Measurements from ENCODE around the gene WWC1. TPM values are rescaled to one million over a fixed set of nuclear protein-coding genes. Genes with fewer than 3 reads are reported as not detected.

WWC1 gene
- total RNA-seq, 1 donor from 2014 or later = 48.6 TPM

- TF ChIP-seq CTCF (IDR thresholded peaks at IDR 0.05; ENCODE audit: insufficient read depth, low read depth, low read length) (no peak), EZH2 (IDR thresholded peaks at IDR 0.05; ENCODE audit: insufficient read depth, low read length) (no peak)
- no peak overlapping the region for H3K27ac ChIP-seq (ENCODE audit: low read depth, low read length)
- H3K36me3 ChIP-seq (ENCODE audit: insufficient read depth, low read length) = no peaks in the 10 kb centered on the region
- peaks cover 1% of the 10 kb centered on the region for H3K79me2 ChIP-seq (ENCODE audit: insufficient read depth, low read length)
- H3K4me3 ChIP-seq (ENCODE audit: insufficient read depth, low read depth, low read length) = no peak overlapping the region
- H3K9me3 Mint-ChIP-seq (ENCODE audit: unreplicated experiment) = no peaks in the 10 kb centered on the region
- FAIRE-seq (no peak), DNase-seq (ENCODE audit: low read depth) (no peak)
- no peak overlapping the region for H3K27ac Mint-ChIP-seq (ENCODE audit: unreplicated experiment)
- H3K36me3 Mint-ChIP-seq (ENCODE audit: low read depth, unreplicated experiment) = no peaks in the 10 kb centered on the region
- H4K20me1 ChIP-seq (ENCODE audit: insufficient read depth, low read length) = no peaks in the 10 kb centered on the region
- H3K9me3 ChIP-seq (ENCODE audit: insufficient read depth, low read depth, low read length) = no peaks in the 10 kb centered on the region
- H3K4me1 ChIP-seq (ENCODE audit: insufficient read depth, low read length) = peaks cover 18% of the 10 kb centered on the region
- no peak overlapping the region for H3K4me2 ChIP-seq (ENCODE audit: low read length)
- no peak overlapping the region for H2AFZ ChIP-seq (ENCODE audit: low read depth, low read length)
- no peaks in the 10 kb centered on the region for H3K27me3 Mint-ChIP-seq (ENCODE audit: low read depth, unreplicated experiment)
- H3K4me3 Mint-ChIP-seq (ENCODE audit: unreplicated experiment) = no peak overlapping the region
- H3K9ac ChIP-seq (ENCODE audit: low read length) = no peak overlapping the region
- H3K27me3 ChIP-seq (ENCODE audit: insufficient read depth, low read length) = no peaks in the 10 kb centered on the region
- peaks cover 16% of the 10 kb centered on the region for H3K4me1 Mint-ChIP-seq (ENCODE audit: low read depth, unreplicated experiment)
These were observed 189.9 kb downstream of the WWC1 start for GRCh38 chr5:168481330-168481788.

GRCh38 chr5:168482361-168482760 is 190.9 kb downstream of the WWC1 start:
- TF ChIP-seq EZH2 (IDR thresholded peaks at IDR 0.05; ENCODE audit: insufficient read depth, low read length) = no peak
- no peak for TF ChIP-seq CTCF (IDR thresholded peaks at IDR 0.05; ENCODE audit: insufficient read depth, low read depth, low read length)
- H3K9ac ChIP-seq (ENCODE audit: low read length) = no peak overlapping the region
- no peak for DNase-seq (ENCODE audit: low read depth)
- H3K4me1 ChIP-seq (ENCODE audit: insufficient read depth, low read length) = peaks cover 13% of the 10 kb centered on the region
- H3K4me3 Mint-ChIP-seq (ENCODE audit: unreplicated experiment) = no peak overlapping the region
- no peaks in the 10 kb centered on the region for H3K36me3 ChIP-seq (ENCODE audit: insufficient read depth, low read length)
- H4K20me1 ChIP-seq (ENCODE audit: insufficient read depth, low read length) = peaks cover 3% of the 10 kb centered on the region
- no peak overlapping the region for H3K27ac Mint-ChIP-seq (ENCODE audit: unreplicated experiment)
- H3K4me1 Mint-ChIP-seq (ENCODE audit: low read depth, unreplicated experiment) = peaks cover 9% of the 10 kb centered on the region
- H3K79me2 ChIP-seq (ENCODE audit: insufficient read depth, low read length) = peaks cover 10% of the 10 kb centered on the region
- no peaks in the 10 kb centered on the region for H3K27me3 ChIP-seq (ENCODE audit: insufficient read depth, low read length)
- no peaks in the 10 kb centered on the region for H3K9me3 ChIP-seq (ENCODE audit: insufficient read depth, low read depth, low read length)
- no peak for FAIRE-seq
- no peak overlapping the region for H3K4me3 ChIP-seq (ENCODE audit: insufficient read depth, low read depth, low read length)
- no peak overlapping the region for H3K4me2 ChIP-seq (ENCODE audit: low read length)
- no peaks in the 10 kb centered on the region for H3K27me3 Mint-ChIP-seq (ENCODE audit: low read depth, unreplicated experiment)
- no peaks in the 10 kb centered on the region for H3K9me3 Mint-ChIP-seq (ENCODE audit: unreplicated experiment)
- no peak overlapping the region for H3K27ac ChIP-seq (ENCODE audit: low read depth, low read length)
- no peak overlapping the region for H2AFZ ChIP-seq (ENCODE audit: low read depth, low read length)
- no peaks in the 10 kb centered on the region for H3K36me3 Mint-ChIP-seq (ENCODE audit: low read depth, unreplicated experiment)

- TF ChIP-seq EZH2 (IDR thresholded peaks at IDR 0.05; ENCODE audit: insufficient read depth, low read length) (no peak), CTCF (IDR thresholded peaks at IDR 0.05; ENCODE audit: insufficient read depth, low read depth, low read length) (peak; percentile 83)
- peak within 1 kb of the TSS; percentile 90 for H2AFZ ChIP-seq (ENCODE audit: low read depth, low read length)
- H3K79me2 ChIP-seq (ENCODE audit: insufficient read depth, low read length) = peaks cover 48% of the 10 kb centered on the region
- H4K20me1 ChIP-seq (ENCODE audit: insufficient read depth, low read length) = peaks cover 37% of the 10 kb centered on the region
- Mint-ChIP-seq H3K4me1 (ENCODE audit: low read depth, unreplicated experiment) (peaks cover 11% of the 10 kb centered on the region), H3K27ac (ENCODE audit: unreplicated experiment) (peak within 1 kb of the TSS; percentile 95), H3K4me3 (ENCODE audit: unreplicated experiment) (peak within 1 kb of the TSS; percentile 100), H3K36me3 (ENCODE audit: low read depth, unreplicated experiment) (peaks cover 8% of the 10 kb centered on the region), H3K9me3 (ENCODE audit: unreplicated experiment) (no peaks in the 10 kb centered on the region), H3K27me3 (ENCODE audit: low read depth, unreplicated experiment) (no peaks in the 10 kb centered on the region)
- H3K27ac ChIP-seq (ENCODE audit: low read depth, low read length) = peak within 1 kb of the TSS; percentile 83
- peak; percentile 85 for DNase-seq (ENCODE audit: low read depth)
- H3K4me3 ChIP-seq (ENCODE audit: insufficient read depth, low read depth, low read length) = peak within 1 kb of the TSS; percentile 100
- FAIRE-seq = no peak
- H3K36me3 ChIP-seq (ENCODE audit: insufficient read depth, low read length) = peaks cover 25% of the 10 kb centered on the region
- peak within 1 kb of the TSS; percentile 96 for H3K9ac ChIP-seq (ENCODE audit: low read length)
- peaks cover 8% of the 10 kb centered on the region for H3K4me1 ChIP-seq (ENCODE audit: insufficient read depth, low read length)
- no peaks in the 10 kb centered on the region for H3K9me3 ChIP-seq (ENCODE audit: insufficient read depth, low read depth, low read length)
- no peaks in the 10 kb centered on the region for H3K27me3 ChIP-seq (ENCODE audit: insufficient read depth, low read length)
- peak within 1 kb of the TSS; percentile 90 for H3K4me2 ChIP-seq (ENCODE audit: low read length)
These were observed 194.9 kb downstream of the WWC1 start, which contains the start of gene RARS1 for GRCh38 chr5:168486136-168486879. Gene RARS1, plus strand, starts transcription at chr5:168486471. Its CDS starts 28 bp downstream, at chr5:168486499.
